ENCODE measurements around the gene EIF2A.

Gene EIF2A

DNA sequence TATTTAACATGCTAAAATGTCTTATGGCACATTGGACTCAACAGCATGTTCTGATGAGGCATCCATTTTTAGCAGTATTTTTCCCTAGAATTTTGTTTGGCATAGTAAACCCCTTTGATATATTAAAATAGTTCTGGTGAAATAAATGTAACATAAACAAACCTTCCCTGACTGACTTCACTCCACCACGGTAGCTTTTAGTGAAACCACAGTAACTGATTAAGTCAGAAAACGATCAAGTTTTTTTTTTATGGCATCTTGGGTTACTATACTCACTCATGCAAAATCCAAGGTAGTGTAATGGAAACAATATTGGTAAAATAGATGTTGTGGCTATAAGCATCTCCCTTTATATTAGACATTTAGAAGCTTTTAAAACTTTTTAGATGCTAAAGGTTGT is 3.1 kb upstream of the EIF2A start:
- Histone ChIP-seq H3K4me1 (ENCODE audit: control insufficient read depth, insufficient read depth, low read length, poor library complexity, severe bottlenecking) (no peaks in the 10 kb centered on the region), H3K9me3 (ENCODE audit: control insufficient read depth, low read length) (no peaks in the 10 kb centered on the region), H3K4me3 (ENCODE audit: extremely low read depth, insufficient read depth, low read length, poor library complexity, severe bottlenecking) (no peak overlapping the region), H3K27ac (ENCODE audit: low read depth, low read length, severe bottlenecking) (no peak overlapping the region), H3K36me3 (ENCODE audit: control insufficient read depth, insufficient read depth, low read length) (peaks cover 27% of the 10 kb centered on the region)
- WGBS, 2 experiments (ENCODE audit: insufficient coverage in 2 of 2): no CpG with 5 or more reads among the region's 2 CpGs

DNA sequence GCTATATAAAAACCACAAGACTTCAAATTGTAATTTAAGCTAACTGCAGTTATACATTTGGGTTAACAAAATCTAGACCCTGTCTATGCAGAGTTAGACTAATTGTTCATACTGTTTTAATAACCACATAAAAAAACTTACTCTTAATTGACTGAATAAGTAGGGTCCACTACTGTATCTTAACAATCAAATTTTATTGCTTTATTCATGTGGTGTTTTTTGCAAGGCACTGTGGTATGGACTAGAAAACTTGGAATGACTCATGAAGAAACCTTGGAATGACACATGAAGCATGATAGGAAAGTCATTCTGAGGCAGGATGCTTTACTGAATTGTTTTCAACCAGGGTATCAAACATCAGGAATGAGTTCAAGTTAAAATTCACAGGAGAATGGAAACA is 2.5 kb upstream of the EIF2A start:
- Histone ChIP-seq H3K27ac (ENCODE audit: low read depth, low read length, severe bottlenecking) (no peak overlapping the region), H3K4me3 (ENCODE audit: extremely low read depth, insufficient read depth, low read length, poor library complexity, severe bottlenecking) (no peak overlapping the region), H3K9me3 (ENCODE audit: control insufficient read depth, low read length) (no peaks in the 10 kb centered on the region), H3K4me1 (ENCODE audit: control insufficient read depth, insufficient read depth, low read length, poor library complexity, severe bottlenecking) (no peaks in the 10 kb centered on the region), H3K36me3 (ENCODE audit: control insufficient read depth, insufficient read depth, low read length) (peaks cover 33% of the 10 kb centered on the region)

DNA sequence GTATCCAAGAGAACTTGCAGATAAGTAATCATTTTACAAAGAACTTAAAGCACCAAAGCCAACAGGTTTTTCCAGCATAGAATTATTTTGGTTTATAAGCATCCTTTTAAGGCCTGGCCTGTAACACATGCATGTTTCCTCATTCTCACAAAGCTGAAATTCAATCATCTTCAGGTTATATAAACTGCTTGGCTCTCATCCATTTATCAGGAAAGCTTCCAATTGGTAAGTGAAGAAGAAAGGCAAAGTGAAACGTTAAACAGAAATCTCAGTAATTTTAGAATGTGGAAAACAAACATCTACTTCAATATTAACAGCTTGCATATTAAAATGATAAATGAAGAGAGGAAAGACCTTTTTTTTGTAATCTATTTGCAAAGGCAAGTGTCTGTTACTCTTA is 1.9 kb upstream of the EIF2A start:
- no CpG with 5 or more reads among the region's 1 CpG for WGBS, 2 experiments (ENCODE audit: insufficient coverage in 2 of 2)
- H3K9me3 ChIP-seq (ENCODE audit: control insufficient read depth, low read length): no peaks in the 10 kb centered on the region
- no peak overlapping the region for H3K27ac ChIP-seq (ENCODE audit: low read depth, low read length, severe bottlenecking)
- peak overlapping the region; percentile 91 for H3K4me3 ChIP-seq (ENCODE audit: extremely low read depth, insufficient read depth, low read length, poor library complexity, severe bottlenecking)
- peaks cover 39% of the 10 kb centered on the region for H3K36me3 ChIP-seq (ENCODE audit: control insufficient read depth, insufficient read depth, low read length)
- H3K4me1 ChIP-seq (ENCODE audit: control insufficient read depth, insufficient read depth, low read length, poor library complexity, severe bottlenecking): no peaks in the 10 kb centered on the region

DNA sequence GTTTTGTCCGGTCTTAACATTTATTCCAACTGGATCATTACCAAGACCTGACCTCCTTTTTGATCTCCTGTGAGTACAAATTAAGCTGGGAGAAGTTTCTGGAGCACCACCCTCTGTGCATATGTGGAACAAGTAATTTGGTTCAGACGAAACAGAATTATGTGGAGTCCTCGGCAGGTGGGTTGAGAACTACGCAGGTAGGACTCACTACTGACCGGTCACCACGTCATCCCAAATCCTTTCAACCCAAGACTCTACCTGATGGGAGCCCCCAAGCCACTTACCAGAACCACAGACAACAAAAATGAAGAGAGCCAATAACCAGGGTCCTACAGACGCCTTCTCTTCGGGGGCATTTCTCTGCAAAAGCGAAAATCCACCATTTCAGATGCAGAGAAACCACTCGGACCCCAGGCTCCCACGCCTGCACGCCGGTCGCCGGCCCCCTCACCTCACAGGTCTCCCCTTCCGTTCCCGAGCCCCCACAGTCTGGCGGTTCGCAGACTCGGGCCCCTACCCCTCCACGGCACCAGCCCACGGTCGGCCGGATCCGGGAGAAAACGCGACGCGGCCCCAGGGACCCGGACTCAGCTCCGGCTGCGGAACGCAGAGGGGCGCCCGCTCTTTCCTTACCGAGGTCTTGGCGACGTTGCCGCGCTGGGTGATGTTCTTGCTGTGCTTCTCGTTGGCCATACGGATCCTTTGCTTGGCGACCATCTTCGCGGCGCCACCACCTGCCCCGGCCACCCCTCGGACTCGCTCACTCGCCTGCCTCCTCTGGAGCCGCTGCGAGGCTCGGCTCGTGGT is 965 bp upstream of the EIF2A start:
- Histone ChIP-seq H3K27ac (ENCODE audit: low read depth, low read length, severe bottlenecking) (peak overlapping the region; percentile 98), H3K4me3 (ENCODE audit: extremely low read depth, insufficient read depth, low read length, poor library complexity, severe bottlenecking) (peak overlapping the region; percentile 91), H3K36me3 (ENCODE audit: control insufficient read depth, insufficient read depth, low read length) (peaks cover 42% of the 10 kb centered on the region), H3K9me3 (ENCODE audit: control insufficient read depth, low read length) (no peaks in the 10 kb centered on the region), H3K4me1 (ENCODE audit: control insufficient read depth, insufficient read depth, low read length, poor library complexity, severe bottlenecking) (no peaks in the 10 kb centered on the region)
- 0% methylated on average over 31 to 42 of the region's 54 CpGs for WGBS, 2 experiments (ENCODE audit: insufficient coverage in 2 of 2)

DNA sequence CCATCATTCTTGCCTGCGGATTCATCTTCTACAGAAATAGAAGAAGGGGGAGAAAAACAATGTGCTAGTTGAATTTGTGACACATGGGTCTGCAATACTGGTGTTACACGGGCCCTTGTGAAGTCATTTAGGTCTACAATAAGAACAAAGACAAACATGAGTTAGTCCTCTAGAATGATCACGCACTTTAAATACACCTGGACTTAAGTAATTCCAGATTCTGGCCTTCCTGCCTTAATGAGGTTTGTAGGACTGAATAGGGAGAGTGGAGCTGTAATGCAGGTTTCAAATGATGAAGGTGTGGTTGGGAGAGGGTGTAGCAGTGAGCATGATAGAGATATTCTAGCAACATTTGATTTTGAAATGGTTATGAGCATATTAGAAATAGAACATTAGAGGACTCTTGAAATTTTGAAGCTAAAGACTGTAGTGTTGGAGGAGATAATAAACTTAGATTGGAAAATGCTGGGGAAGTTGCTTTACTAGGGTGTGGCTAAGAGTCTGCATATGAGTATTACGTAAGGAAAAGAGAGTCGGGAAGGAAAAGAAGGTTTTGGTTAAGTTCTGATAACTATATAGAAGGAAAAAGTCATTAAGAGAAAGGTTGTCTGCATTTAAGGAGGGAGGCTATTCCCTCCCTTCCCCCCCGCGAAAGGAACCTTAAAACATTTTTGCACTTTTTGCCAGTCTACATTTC is 606 bp downstream of the EIF2A start:
- 38 to 49% methylated on average over 4 to 6 of the region's 7 CpGs for WGBS, 2 experiments (ENCODE audit: insufficient coverage in 2 of 2)
- peak overlapping the region; percentile 91 for H3K4me3 ChIP-seq (ENCODE audit: extremely low read depth, insufficient read depth, low read length, poor library complexity, severe bottlenecking)
- peak overlapping the region; percentile 98 for H3K27ac ChIP-seq (ENCODE audit: low read depth, low read length, severe bottlenecking)
- H3K9me3 ChIP-seq (ENCODE audit: control insufficient read depth, low read length): no peaks in the 10 kb centered on the region
- H3K4me1 ChIP-seq (ENCODE audit: control insufficient read depth, insufficient read depth, low read length, poor library complexity, severe bottlenecking): no peaks in the 10 kb centered on the region
- peaks cover 41% of the 10 kb centered on the region for H3K36me3 ChIP-seq (ENCODE audit: control insufficient read depth, insufficient read depth, low read length)

DNA sequence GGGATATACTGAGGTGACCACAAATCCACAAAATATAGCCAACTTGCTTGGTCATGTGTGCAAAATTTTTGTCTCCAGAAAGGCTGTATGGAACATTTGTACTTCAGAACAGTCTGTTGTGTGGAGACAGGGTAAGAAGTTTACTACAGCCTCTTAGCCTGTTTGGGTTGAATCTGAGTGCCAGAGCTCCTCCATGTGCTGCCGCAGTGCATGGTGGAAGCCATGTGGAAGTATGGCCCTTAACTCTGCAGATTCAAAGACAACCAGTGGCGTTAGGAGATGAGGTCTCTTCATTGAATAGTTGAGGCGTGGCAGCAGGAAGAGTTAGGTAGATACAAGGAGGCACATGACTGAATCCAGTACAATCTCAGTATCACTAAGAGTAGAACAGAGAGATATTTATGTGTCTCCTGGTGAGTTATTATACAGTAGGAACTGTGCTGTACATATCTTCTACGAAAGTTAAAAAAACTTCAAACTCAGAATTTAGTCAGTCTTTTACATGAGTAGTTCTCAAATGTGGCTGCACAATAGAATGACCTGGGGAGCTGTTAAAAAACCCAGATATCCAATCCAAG is 9.4 kb downstream of the EIF2A start:
- no peaks in the 10 kb centered on the region for H3K4me1 ChIP-seq (ENCODE audit: control insufficient read depth, insufficient read depth, low read length, poor library complexity, severe bottlenecking)
- no peak overlapping the region for H3K27ac ChIP-seq (ENCODE audit: low read depth, low read length, severe bottlenecking)
- 94 to 96% methylated on average over 3 to 4 of the region's 4 CpGs for WGBS, 2 experiments (ENCODE audit: insufficient coverage in 2 of 2)
- H3K4me3 ChIP-seq (ENCODE audit: extremely low read depth, insufficient read depth, low read length, poor library complexity, severe bottlenecking): no peak overlapping the region
- H3K9me3 ChIP-seq (ENCODE audit: control insufficient read depth, low read length): no peaks in the 10 kb centered on the region
- H3K36me3 ChIP-seq (ENCODE audit: control insufficient read depth, insufficient read depth, low read length): peaks cover 66% of the 10 kb centered on the region

DNA sequence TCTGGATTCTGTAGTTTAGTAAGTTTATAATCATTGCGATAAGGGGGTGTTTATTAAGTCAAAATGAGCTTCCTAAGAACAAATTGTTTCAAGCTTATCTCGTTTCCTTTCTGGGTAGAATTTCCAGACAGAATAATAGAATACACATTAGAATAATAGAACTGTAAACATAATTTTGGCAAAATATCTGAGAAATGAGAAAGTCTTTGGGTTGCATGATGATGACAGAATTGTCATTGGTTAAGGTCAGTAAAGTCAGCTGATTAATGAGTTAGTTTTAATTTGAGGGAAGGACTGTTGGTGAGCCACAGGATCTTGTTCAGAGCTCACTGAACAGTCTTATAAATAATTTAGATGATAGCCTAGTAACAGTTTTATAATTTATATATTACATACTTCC is 10.2 kb downstream of the EIF2A start:
- Histone ChIP-seq H3K9me3 (ENCODE audit: control insufficient read depth, low read length) (no peaks in the 10 kb centered on the region), H3K4me3 (ENCODE audit: extremely low read depth, insufficient read depth, low read length, poor library complexity, severe bottlenecking) (no peak overlapping the region), H3K36me3 (ENCODE audit: control insufficient read depth, insufficient read depth, low read length) (peaks cover 69% of the 10 kb centered on the region), H3K27ac (ENCODE audit: low read depth, low read length, severe bottlenecking) (no peak overlapping the region), H3K4me1 (ENCODE audit: control insufficient read depth, insufficient read depth, low read length, poor library complexity, severe bottlenecking) (no peaks in the 10 kb centered on the region)
- WGBS, 2 experiments (ENCODE audit: insufficient coverage in 2 of 2): no CpG with 5 or more reads among the region's 2 CpGs

DNA sequence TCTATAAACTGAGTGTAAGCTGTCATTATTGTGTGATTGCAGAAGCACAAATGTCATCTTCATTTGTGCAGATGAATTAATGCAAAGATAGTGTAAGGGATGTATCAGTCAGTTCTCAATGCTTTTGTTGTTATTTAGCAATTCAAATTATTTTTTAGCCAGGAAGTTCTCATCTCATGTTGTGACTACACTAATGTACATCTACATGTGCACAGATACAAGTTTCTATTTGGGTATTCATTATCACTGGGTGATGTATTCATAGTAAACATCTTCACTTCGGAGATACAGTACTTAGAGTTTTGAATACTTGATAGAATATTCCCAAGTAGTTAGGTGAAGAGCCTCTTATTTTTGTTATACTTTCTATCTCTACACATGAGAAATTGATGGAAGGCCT is 11.1 kb downstream of the EIF2A start:
- H3K27ac ChIP-seq (ENCODE audit: low read depth, low read length, severe bottlenecking): no peak overlapping the region
- no CpG with 5 or more reads among the region's 1 CpG for WGBS, 2 experiments (ENCODE audit: insufficient coverage in 2 of 2)
- no peaks in the 10 kb centered on the region for H3K9me3 ChIP-seq (ENCODE audit: control insufficient read depth, low read length)
- peaks cover 70% of the 10 kb centered on the region for H3K36me3 ChIP-seq (ENCODE audit: control insufficient read depth, insufficient read depth, low read length)
- H3K4me3 ChIP-seq (ENCODE audit: extremely low read depth, insufficient read depth, low read length, poor library complexity, severe bottlenecking): no peak overlapping the region
- no peaks in the 10 kb centered on the region for H3K4me1 ChIP-seq (ENCODE audit: control insufficient read depth, insufficient read depth, low read length, poor library complexity, severe bottlenecking)

DNA sequence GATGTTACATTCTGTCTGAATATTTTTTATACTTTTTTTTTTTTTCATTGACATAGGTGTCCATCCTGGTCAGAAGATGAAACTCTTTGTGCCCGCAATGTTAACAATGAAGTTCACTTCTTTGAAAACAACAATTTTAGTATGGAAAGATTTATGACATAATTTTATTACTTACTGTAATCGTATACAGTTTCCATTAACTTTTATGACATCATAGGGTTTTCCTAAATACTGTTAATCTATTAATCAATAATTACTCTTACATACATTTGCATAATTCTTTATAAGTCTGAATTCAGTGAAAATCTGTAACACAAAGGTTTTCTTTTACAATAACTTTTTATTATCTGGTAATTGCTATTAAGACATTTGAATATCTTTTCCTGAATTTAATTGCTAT is 17.7 kb downstream of the EIF2A start:
- WGBS, 2 experiments (ENCODE audit: insufficient coverage in 2 of 2): no CpG with 5 or more reads among the region's 2 CpGs
- peaks cover 67% of the 10 kb centered on the region for H3K36me3 ChIP-seq (ENCODE audit: control insufficient read depth, insufficient read depth, low read length)
- no peaks in the 10 kb centered on the region for H3K4me1 ChIP-seq (ENCODE audit: control insufficient read depth, insufficient read depth, low read length, poor library complexity, severe bottlenecking)
- no peak overlapping the region for H3K4me3 ChIP-seq (ENCODE audit: extremely low read depth, insufficient read depth, low read length, poor library complexity, severe bottlenecking)
- no peak overlapping the region for H3K27ac ChIP-seq (ENCODE audit: low read depth, low read length, severe bottlenecking)
- H3K9me3 ChIP-seq (ENCODE audit: control insufficient read depth, low read length): no peaks in the 10 kb centered on the region

DNA sequence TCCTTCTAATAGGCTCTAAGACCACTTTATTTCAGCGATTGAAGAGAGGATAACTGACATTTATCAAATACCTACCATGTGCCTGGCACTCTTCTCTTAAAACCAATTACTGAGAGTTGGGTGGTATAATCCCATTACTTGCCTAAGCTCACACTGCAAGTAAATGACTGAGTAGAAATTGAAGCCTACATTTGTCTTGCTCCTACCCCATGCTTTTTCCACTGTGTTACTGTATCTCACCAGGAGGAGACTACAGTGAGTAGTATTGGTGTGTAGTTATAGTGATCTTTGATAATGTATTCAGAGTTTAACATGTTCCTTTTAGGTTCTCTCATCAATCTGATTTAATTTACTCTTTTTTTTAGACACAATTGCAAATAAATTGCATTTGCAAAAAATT is 20.7 kb downstream of the EIF2A start:
- H3K36me3 ChIP-seq (ENCODE audit: control insufficient read depth, insufficient read depth, low read length): peaks cover 67% of the 10 kb centered on the region
- 100% methylated on average over 1 of the region's 1 CpG; no CpG with 5 or more reads in 1 of the 2 experiments for WGBS, 2 experiments (ENCODE audit: insufficient coverage in 2 of 2)

DNA sequence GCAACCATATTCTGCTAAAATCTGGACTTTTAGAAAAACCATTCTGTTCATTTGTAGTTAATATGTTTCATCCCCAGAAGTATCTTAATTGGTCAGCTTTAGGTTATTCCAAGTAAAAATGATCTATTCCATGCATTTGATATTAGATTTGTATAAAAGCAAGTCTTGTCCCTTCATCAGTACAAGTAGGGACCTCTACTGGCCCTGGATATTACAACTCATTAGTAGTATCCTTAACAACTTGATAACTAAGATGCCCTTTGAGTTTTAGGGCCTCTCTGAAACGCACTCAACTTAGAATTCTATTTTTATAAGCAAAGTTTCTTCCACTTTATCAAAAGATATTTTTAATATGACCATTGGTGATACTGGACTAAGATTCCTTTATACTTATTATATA is 31.3 kb downstream of the EIF2A start:
- Histone ChIP-seq H3K9me3 (ENCODE audit: control insufficient read depth, low read length) (no peaks in the 10 kb centered on the region), H3K4me1 (ENCODE audit: control insufficient read depth, insufficient read depth, low read length, poor library complexity, severe bottlenecking) (no peaks in the 10 kb centered on the region), H3K4me3 (ENCODE audit: extremely low read depth, insufficient read depth, low read length, poor library complexity, severe bottlenecking) (no peak overlapping the region), H3K36me3 (ENCODE audit: control insufficient read depth, insufficient read depth, low read length) (peaks cover 62% of the 10 kb centered on the region), H3K27ac (ENCODE audit: low read depth, low read length, severe bottlenecking) (no peak overlapping the region)
- no CpG with 5 or more reads among the region's 1 CpG for WGBS, 2 experiments (ENCODE audit: insufficient coverage in 2 of 2)

More for the DNA sequence above, 20.7 kb downstream of the EIF2A start:
- Histone ChIP-seq H3K4me3 (ENCODE audit: extremely low read depth, insufficient read depth, low read length, poor library complexity, severe bottlenecking) (no peak overlapping the region), H3K27ac (ENCODE audit: low read depth, low read length, severe bottlenecking) (no peak overlapping the region), H3K9me3 (ENCODE audit: control insufficient read depth, low read length) (no peaks in the 10 kb centered on the region), H3K4me1 (ENCODE audit: control insufficient read depth, insufficient read depth, low read length, poor library complexity, severe bottlenecking) (no peaks in the 10 kb centered on the region)
